ENCODE data around the gene PCDH9.

DNA sequence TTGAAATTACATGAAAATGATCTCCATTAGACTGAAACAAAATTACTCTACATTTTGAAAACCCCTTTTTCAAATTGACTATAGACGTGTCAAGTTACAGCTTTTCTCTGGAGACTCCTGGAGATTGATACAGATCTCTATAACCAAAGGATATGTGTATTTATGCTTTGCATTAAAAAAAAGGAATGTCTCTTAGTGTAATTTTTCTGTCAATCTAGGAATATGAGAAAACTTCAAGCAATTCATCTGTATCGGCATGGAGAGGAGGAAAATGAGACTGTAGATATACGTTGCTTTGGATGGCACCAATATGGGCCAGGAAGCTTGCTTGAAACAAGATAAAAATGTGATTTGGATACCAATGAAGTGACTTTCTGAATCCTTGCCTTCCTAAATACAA lies 286.6 kb downstream of the PCDH9 start:
- TF ChIP-seq, protein P1, sequence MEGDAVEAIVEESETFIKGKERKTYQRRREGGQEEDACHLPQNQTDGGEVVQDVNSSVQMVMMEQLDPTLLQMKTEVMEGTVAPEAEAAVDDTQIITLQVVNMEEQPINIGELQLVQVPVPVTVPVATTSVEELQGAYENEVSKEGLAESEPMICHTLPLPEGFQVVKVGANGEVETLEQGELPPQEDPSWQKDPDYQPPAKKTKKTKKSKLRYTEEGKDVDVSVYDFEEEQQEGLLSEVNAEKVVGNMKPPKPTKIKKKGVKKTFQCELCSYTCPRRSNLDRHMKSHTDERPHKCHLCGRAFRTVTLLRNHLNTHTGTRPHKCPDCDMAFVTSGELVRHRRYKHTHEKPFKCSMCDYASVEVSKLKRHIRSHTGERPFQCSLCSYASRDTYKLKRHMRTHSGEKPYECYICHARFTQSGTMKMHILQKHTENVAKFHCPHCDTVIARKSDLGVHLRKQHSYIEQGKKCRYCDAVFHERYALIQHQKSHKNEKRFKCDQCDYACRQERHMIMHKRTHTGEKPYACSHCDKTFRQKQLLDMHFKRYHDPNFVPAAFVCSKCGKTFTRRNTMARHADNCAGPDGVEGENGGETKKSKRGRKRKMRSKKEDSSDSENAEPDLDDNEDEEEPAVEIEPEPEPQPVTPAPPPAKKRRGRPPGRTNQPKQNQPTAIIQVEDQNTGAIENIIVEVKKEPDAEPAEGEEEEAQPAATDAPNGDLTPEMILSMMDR (IDR thresholded peaks at IDR 0.05), result no peak
- no peak for TF ChIP-seq POLR2A (IDR thresholded peaks at IDR 0.05)

All from thyroid gland (tissue), 4 donors.